Caco-2 (cell line): Measurements from ENCODE around the gene LRRC46. TPM values are rescaled to one million over a fixed set of nuclear protein-coding genes. Genes with fewer than 3 reads are reported as not detected.
A peak's percentile ranks its signal among the peaks of the same experiment; 100 is the strongest.

Source experiments
- BruUV-seq: library from RNA; stranded (reverse); fragments of 400-500 nt; replicated peaks from 2 replicates; lab custom pipeline; 2021; lab: Mats Ljungman, UMichigan
- CTCF ChIA-PET: fragments of 300-600 bp; sonication (Branson Sonifier 250); formaldehyde crosslinking; loops from one replicate; lab custom pipeline; 2022; ENCODE audit warnings: antibody characterized with exemption; lab: Charles Lee
- POLR2A ChIA-PET: fragments of 300-600 bp; sonication (Branson Sonifier 250); formaldehyde crosslinking; loops from one replicate; lab custom pipeline; 2022; ENCODE audit warnings: antibody characterized with exemption; lab: Charles Lee
- DNase-seq, 2 experiments: peaks; one replicate each; pipeline versions ENCODE4 v3.0.0 to v3.0.0-alpha.2; 2020 to 2022
- H3K27me3 ChIP-seq: replicated peaks from 2 replicates; pipeline ENCODE4 v1.6.0; 2011; ENCODE audit warnings: low read length; ENCODE audit not compliant: control insufficient read depth, insufficient read depth
- H3K36me3 ChIP-seq: 2 replicates; pipeline ENCODE4 v1.5.1; 2011; ENCODE audit warnings: low read length; ENCODE audit not compliant: control insufficient read depth, insufficient read depth
- H3K4me1 ChIP-seq: fragments of 250-450 bp; sonication (Bioruptor Pico); 2 replicates; pipeline ENCODE4 v1.5.1; 2020; ENCODE audit warnings: mild to moderate bottlenecking
- H3K4me3 ChIP-seq: 2 replicates; pipeline ENCODE4 v1.5.1; 2011; ENCODE audit warnings: low read depth, mild to moderate bottlenecking, control low read depth, low read length
- H3K9me3 ChIP-seq: fragments of 250-450 bp; sonication (Bioruptor Pico); 2 replicates; pipeline ENCODE4 v1.5.1; 2020; ENCODE audit warnings: mild to moderate bottlenecking, moderate library complexity
- H3K27ac Mint-ChIP-seq: one replicate; pipeline ENCODE4 v1.8.0; 2022; ENCODE audit warnings: mixed read lengths; ENCODE audit not compliant: unreplicated experiment
- H3K27me3 Mint-ChIP-seq: one replicate; pipeline ENCODE4 v1.8.0; 2022; ENCODE audit warnings: mixed read lengths; ENCODE audit not compliant: insufficient read depth, unreplicated experiment
- H3K36me3 Mint-ChIP-seq: one replicate; pipeline ENCODE4 v1.8.0; 2022; ENCODE audit warnings: mild to moderate bottlenecking, mixed read lengths; ENCODE audit not compliant: insufficient read depth, unreplicated experiment
- H3K4me1 Mint-ChIP-seq: one replicate; pipeline ENCODE4 v1.8.0; 2022; ENCODE audit warnings: low read depth, mixed read lengths; ENCODE audit not compliant: unreplicated experiment
- H3K4me3 Mint-ChIP-seq: one replicate; pipeline ENCODE4 v1.8.0; 2022; ENCODE audit warnings: mild to moderate bottlenecking, moderate library complexity, mixed read lengths; ENCODE audit not compliant: unreplicated experiment
- H3K9me3 Mint-ChIP-seq: one replicate; pipeline ENCODE4 v1.8.0; 2022; ENCODE audit warnings: mixed read lengths; ENCODE audit not compliant: unreplicated experiment
- CTCF ChIP-seq, 2 experiments: fragments of 200-600 bp in 1 of 2; IDR thresholded peaks; 1 replicate in 1 of 2; 2 replicates in 1 of 2; pipeline versions ENCODE4 v1.5.1 to v1.8.0; 2011 to 2022; ENCODE audit warnings: antibody characterized with exemption in 1 of 2, control low read depth in 1 of 2, inconsistent platforms in 1 of 2, low read depth in 1 of 2, low read length in 1 of 2, mild to moderate bottlenecking in 1 of 2, moderate library complexity in 1 of 2; ENCODE audit not compliant: insufficient read depth in 1 of 2, severe bottlenecking in 1 of 2, unreplicated experiment in 1 of 2
- intact Hi-C: fragments of 100-400 bp; cut with micrococcal nuclease; formaldehyde crosslinking; loops from one replicate; pipeline ENCODE4 v1.10.0; 2022; ENCODE audit not compliant: unreplicated experiment
- total RNA-seq: library from RNA; stranded (reverse); gene quantifications from 2 replicates; pipeline ENCODE4 v1.2.3, GENCODE V29; 2022

The LRRC46 gene
- total RNA-seq, 1 experiment from 2014 or later, result 2.3 TPM

- DNase-seq, result peak in 1 of 2 experiments; percentile 37
- Mint-ChIP-seq H3K4me1 (peaks cover 4% of the 10 kb centered on the region), H3K36me3 (peaks cover 15% of the 10 kb centered on the region), H3K4me3 (no peak overlapping the region), H3K27me3 (no peaks in the 10 kb centered on the region), H3K27ac (no peak overlapping the region), H3K9me3 (no peaks in the 10 kb centered on the region)
- ChIA-PET POLR2A (interaction anchor here (0.5 kb wide), 1 partner anchor 123 kb away, joined by 3 read pairs; no protein-coding TSS in a partner anchor), CTCF (interaction anchor here (1.2 to 2.6 kb wide), 5 partner anchors 17 to 105 kb away, joined by 3 to 19 read pairs (median 3); partner anchors contain the start of gene TBX21)
- Histone ChIP-seq H3K36me3 (peaks cover 3% of the 10 kb centered on the region; the same call in 1 of the 2 replicates), H3K4me3 (no peak overlapping the region), H3K27me3 (no peaks in the 10 kb centered on the region), H3K4me1 (no peaks in the 10 kb centered on the region; the same call in 1 of the 2 replicates), H3K9me3 (no peaks in the 10 kb centered on the region)
- TF ChIP-seq CTCF (IDR thresholded peaks at IDR 0.05; ENCODE audit: insufficient read depth in 1 of 2, low read depth in 1 of 2, low read length in 1 of 2, severe bottlenecking in 1 of 2, unreplicated experiment in 1 of 2), result no peak
- intact Hi-C loops, result loop anchor here (5.0 kb wide), 1 partner anchor 141 kb away; no protein-coding TSS in a partner anchor
- no TSS peak for BruUV-seq
These were observed 28.3 kb upstream of the LRRC46 start for GRCh38 chr17:47803201-47803600.

- H3K27me3 Mint-ChIP-seq, result no peaks in the 10 kb centered on the region
- peaks cover 4% of the 10 kb centered on the region for H3K4me1 Mint-ChIP-seq
- peak in 1 of 2 experiments; percentile 46 for DNase-seq
- CTCF ChIA-PET, result interaction anchor here (0.8 to 1.6 kb wide), 3 partner anchors 71 to 106 kb away, joined by 3 to 7 read pairs (median 3); partner anchors contain the start of gene TBX21
- Histone ChIP-seq H3K4me1 (peaks cover 5% of the 10 kb centered on the region), H3K36me3 (peaks cover 7% of the 10 kb centered on the region; the same call in 1 of the 2 replicates), H3K4me3 (no peak overlapping the region), H3K27me3 (no peaks in the 10 kb centered on the region), H3K9me3 (no peaks in the 10 kb centered on the region)
- no peaks in the 10 kb centered on the region for H3K9me3 Mint-ChIP-seq
- intact Hi-C loops, result loop anchor here (5.0 kb wide), 1 partner anchor 141 kb away; no protein-coding TSS in a partner anchor
- no peak overlapping the region for H3K4me3 Mint-ChIP-seq
- H3K27ac Mint-ChIP-seq, result no peak overlapping the region
- no peak for TF ChIP-seq CTCF (IDR thresholded peaks at IDR 0.05; ENCODE audit: insufficient read depth in 1 of 2, low read depth in 1 of 2, low read length in 1 of 2, severe bottlenecking in 1 of 2, unreplicated experiment in 1 of 2)
- POLR2A ChIA-PET, result interaction anchor here (0.5 kb wide), 1 partner anchor 124 kb away, joined by 3 read pairs; no protein-coding TSS in a partner anchor
- no TSS peak for BruUV-seq
- peaks cover 20% of the 10 kb centered on the region for H3K36me3 Mint-ChIP-seq
These were observed 27.7 kb upstream of the LRRC46 start for GRCh38 chr17:47803751-47804150.

DNA sequence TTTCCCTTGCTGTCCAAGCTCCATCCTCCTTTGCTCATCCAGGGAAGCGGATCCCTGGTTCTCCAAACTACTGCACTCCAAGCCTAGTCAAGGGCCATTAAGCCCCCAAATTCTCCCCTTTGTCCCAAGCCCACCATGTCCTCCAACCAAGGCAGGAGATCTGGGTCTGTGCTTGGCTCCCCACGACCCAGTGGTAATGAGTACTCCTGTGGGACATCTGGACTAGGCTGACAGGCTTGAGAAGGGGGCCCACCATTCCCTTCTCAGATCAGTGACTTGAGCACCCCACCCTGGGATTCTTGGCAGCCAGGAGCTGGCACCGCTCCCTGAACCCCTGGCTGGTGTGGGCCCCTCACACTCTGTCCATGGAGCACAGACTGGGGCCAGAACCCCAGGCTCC lies 27.0 kb upstream of the LRRC46 start:
- Mint-ChIP-seq H3K36me3 (peaks cover 23% of the 10 kb centered on the region), H3K27ac (no peak overlapping the region), H3K4me3 (no peak overlapping the region), H3K9me3 (no peaks in the 10 kb centered on the region), H3K4me1 (peaks cover 4% of the 10 kb centered on the region), H3K27me3 (no peaks in the 10 kb centered on the region)
- peak in 1 of 2 experiments; percentile 41 for DNase-seq
- peaks cover 12% of the 10 kb centered on the region for H3K4me1 ChIP-seq
- H3K36me3 ChIP-seq, result peaks cover 12% of the 10 kb centered on the region; the same call in 1 of the 2 replicates
- no TSS peak for BruUV-seq
- no peak for TF ChIP-seq CTCF (IDR thresholded peaks at IDR 0.05; ENCODE audit: insufficient read depth in 1 of 2, low read depth in 1 of 2, low read length in 1 of 2, severe bottlenecking in 1 of 2, unreplicated experiment in 1 of 2)
- H3K9me3 ChIP-seq, result no peaks in the 10 kb centered on the region
- H3K4me3 ChIP-seq, result no peak overlapping the region
- H3K27me3 ChIP-seq, result no peaks in the 10 kb centered on the region
- intact Hi-C loops, result loop anchor here (5.0 kb wide), 1 partner anchor 142 kb away; no protein-coding TSS in a partner anchor
- CTCF ChIA-PET, result interaction anchor here (0.8 to 1.6 kb wide), 5 partner anchors 29 to 107 kb away, joined by 3 to 7 read pairs (median 3); partner anchors contain the start of gene TBX21
- POLR2A ChIA-PET, result no interaction called here
